Adrenal gland (tissue), 5 donors: ENCODE results near the gene TTC9B.

Experiments used
- POLR2A ChIP-seq, 2 donors: fragments of 450-650 bp; IDR thresholded peaks; one replicate each; pipeline ENCODE4 v1.6.1; 2017; ENCODE audit warnings: antibody characterized with exemption in 2 of 2, mild to moderate bottlenecking in 2 of 2, moderate library complexity in 1 of 2
- TF ChIP-seq, protein P1 (sequence below), 6 experiments: fragments of 450-650 bp in 4 of 6; fragments of 200-600 bp in 2 of 6; sonication (generic) in 1 of 6; IDR thresholded peaks; 1 replicate in 5 of 6; 2 replicates in 1 of 6; pipeline versions ENCODE4 v1.5.1 to v1.8.0; 2016 to 2021; ENCODE audit warnings: antibody characterized with exemption in 6 of 6, mild to moderate bottlenecking in 2 of 6, moderate library complexity in 1 of 6
- donor health status: DM: no; HTN: no; CAD: no.

DNA sequence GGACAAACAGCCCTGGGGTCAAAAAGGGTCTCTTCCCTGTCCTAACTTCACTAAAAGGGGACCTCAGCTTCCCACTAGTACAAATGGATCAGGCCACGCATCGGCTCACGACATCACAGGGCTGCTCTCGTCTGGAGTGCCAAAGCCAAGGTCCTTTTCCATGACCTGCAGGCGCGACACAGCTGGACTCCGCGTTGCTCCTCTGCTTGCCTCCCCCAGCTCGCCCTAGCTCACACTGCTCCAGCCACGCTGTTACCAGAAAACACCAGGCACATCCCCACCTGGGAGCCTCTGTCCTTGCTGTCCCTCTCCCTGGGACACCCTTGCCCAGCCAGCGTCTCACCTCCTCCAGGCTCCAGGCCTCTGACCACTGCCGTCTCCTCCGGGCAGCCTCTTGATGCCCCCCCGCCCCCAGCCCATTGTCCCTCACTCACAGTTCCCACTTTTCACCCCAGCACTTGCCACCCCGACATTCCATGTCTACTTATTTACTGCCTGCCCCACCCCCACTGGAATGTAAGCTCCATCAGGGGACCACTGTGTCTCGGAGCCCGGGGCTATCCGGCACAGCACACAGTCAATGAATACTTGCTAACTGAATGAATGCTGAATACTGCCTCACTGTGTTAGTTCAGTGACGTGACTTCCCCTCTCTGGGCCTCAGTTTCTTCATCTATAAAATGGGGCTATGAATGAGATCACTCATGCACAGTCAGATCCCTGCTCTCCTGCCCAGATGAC, 46.3 kb upstream of the TTC9B start:
- TF ChIP-seq, protein P1, sequence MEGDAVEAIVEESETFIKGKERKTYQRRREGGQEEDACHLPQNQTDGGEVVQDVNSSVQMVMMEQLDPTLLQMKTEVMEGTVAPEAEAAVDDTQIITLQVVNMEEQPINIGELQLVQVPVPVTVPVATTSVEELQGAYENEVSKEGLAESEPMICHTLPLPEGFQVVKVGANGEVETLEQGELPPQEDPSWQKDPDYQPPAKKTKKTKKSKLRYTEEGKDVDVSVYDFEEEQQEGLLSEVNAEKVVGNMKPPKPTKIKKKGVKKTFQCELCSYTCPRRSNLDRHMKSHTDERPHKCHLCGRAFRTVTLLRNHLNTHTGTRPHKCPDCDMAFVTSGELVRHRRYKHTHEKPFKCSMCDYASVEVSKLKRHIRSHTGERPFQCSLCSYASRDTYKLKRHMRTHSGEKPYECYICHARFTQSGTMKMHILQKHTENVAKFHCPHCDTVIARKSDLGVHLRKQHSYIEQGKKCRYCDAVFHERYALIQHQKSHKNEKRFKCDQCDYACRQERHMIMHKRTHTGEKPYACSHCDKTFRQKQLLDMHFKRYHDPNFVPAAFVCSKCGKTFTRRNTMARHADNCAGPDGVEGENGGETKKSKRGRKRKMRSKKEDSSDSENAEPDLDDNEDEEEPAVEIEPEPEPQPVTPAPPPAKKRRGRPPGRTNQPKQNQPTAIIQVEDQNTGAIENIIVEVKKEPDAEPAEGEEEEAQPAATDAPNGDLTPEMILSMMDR (IDR thresholded peaks at IDR 0.05): no peak
- no peak for TF ChIP-seq POLR2A (IDR thresholded peaks at IDR 0.05)
